Peyer's patch (tissue), 4 donors: ENCODE measurements around the gene IFI27.

ENCODE experiments used
- POLR2A ChIP-seq, 2 donors: fragments of 450-650 bp; IDR thresholded peaks; one replicate each; pipeline ENCODE4 v1.5.1; 2017; ENCODE audit warnings: antibody characterized with exemption in 2 of 2, mild to moderate bottlenecking in 2 of 2, moderate library complexity in 2 of 2
- TF ChIP-seq, protein P1 (sequence below), 6 experiments: fragments of 450-650 bp in 4 of 6; fragments of 200-600 bp in 2 of 6; sonication (generic) in 1 of 6; IDR thresholded peaks; one replicate each; pipeline ENCODE4 v1.5.1; 2017 to 2019; ENCODE audit warnings: antibody characterized with exemption in 6 of 6, mild to moderate bottlenecking in 3 of 6, moderate library complexity in 1 of 6

DNA sequence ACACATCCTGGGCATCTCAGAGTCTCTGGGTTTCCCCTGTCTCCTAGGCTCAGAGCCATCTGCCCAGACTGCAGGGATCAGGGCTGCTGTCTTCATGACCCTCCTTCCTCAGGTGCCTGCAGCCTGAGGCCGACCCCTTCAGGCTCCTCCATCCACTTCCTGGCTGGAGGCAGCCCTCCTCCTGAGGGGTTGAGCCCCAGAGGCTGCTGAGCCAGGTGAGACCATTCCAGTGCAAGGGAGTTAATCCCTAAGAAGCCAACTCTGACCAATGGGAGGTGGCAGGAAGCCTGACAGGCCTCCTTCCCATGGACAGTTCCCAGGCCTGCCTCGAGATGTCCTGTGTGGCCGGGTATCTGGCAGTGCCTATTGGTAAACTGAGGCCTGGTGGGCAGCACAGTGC is 55.2 kb downstream of the IFI27 start:
- TF ChIP-seq, protein P1, sequence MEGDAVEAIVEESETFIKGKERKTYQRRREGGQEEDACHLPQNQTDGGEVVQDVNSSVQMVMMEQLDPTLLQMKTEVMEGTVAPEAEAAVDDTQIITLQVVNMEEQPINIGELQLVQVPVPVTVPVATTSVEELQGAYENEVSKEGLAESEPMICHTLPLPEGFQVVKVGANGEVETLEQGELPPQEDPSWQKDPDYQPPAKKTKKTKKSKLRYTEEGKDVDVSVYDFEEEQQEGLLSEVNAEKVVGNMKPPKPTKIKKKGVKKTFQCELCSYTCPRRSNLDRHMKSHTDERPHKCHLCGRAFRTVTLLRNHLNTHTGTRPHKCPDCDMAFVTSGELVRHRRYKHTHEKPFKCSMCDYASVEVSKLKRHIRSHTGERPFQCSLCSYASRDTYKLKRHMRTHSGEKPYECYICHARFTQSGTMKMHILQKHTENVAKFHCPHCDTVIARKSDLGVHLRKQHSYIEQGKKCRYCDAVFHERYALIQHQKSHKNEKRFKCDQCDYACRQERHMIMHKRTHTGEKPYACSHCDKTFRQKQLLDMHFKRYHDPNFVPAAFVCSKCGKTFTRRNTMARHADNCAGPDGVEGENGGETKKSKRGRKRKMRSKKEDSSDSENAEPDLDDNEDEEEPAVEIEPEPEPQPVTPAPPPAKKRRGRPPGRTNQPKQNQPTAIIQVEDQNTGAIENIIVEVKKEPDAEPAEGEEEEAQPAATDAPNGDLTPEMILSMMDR (IDR thresholded peaks at IDR 0.05), result no peak
- TF ChIP-seq POLR2A (IDR thresholded peaks at IDR 0.05), result no peak
